GM21717 (cell line): Measurements from ENCODE around the gene IL20RA.

ENCODE experiments used
- ATAC-seq: cut with Tn5 transposase; IDR thresholded peaks from one replicate; pipeline ENCODE4 v1.9.1; 2021; ENCODE audit warnings: mild to moderate bottlenecking, moderate library complexity; ENCODE audit not compliant: unreplicated experiment

Gene IL20RA

GRCh38 chr6:137010128-137010718 is 34.5 kb downstream of the IL20RA start:
- no peak for ATAC-seq

DNA sequence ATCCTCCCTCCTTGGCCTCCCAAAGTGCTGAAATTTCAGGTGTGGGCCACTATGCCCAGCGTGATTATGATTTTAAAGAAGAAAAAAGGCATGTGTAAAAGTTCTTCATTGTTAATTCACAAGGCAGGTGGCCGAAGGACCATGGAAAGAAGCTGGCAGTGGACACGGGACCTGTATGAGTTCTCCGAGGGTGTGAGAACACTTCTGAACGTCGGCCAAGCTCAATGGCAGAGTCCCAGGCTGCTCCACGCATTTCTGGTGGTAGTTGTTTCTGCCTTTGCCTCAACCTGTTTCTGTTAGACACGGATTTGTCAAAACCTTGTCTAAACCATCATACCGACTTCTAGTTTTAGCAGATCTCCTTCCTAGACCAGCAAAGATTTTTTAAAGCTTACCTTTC is 36.6 kb downstream of the IL20RA start:
- no peak for ATAC-seq

DNA sequence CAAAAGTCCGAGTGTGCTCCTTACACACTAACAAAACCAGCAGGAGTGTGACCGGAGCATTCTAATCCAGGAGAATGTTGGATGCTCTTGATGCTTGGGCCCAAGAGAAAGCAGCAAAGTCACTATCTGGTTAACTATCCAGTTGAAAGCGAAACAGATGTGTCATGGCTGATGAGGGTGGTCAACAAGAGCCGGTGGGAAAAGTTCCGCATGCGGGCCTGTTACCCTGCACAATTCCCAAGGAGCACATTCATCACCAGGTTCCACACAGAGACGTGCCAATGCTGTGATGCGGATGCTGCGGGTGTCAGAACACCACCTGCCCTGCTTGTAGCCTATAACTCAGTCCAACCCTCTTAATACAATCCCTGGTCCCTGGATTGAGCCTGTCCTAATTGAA is 38.7 kb downstream of the IL20RA start:
- ATAC-seq: no peak

DNA sequence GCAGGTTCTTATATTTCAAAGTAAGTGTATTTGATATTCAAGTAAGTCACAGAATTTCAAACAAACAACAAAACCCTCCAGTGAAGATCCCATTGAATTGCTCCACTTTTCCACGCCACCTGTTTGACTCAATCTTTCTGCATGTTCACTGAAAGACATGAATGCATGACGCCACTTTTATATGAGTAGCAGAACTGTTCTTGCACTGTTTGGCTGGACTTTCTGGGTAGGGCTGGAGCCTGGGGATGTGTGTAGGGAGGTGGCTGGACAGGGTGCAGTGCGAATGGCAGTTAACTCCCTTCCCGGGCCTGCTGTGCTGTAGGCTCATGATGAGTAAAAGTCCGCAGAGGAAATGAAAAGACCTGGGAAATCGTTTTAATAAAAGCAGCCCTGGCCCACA is 39.7 kb downstream of the IL20RA start:
- no peak for ATAC-seq

DNA sequence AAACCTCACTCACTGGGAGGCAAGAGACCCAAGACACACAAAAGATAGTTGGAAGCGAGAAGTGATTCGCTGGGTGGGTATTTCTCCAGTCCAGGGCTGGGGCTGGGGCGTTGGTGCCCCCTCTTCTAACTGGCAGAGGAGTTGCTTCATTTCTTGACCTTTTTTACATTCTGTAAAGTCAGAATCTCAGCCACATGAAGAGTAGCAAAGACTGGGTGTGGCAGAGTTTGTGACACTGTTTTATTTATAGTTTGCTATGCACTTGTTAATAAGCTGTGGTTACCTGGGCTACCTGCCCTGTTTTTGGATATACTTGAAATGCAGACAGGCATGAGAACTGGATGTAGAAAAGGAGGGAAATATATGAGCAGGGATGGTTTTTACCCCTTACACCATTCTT is 42.3 kb downstream of the IL20RA start:
- no peak for ATAC-seq

DNA sequence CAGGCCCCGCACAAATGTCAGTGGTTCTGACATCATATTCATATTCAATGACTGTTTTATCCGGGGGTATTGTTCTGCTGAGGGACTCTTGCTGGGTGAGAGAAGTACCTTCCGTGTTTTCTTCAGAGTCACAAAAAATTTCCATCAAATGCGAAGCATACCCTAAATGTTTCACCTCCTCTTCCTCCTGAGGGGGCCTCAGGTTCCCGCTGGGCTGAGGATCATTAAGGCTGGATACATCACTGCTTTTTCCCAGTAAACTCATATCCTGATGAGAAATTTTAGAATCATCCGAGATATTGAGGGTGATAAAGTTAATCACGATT is 42.8 kb downstream of the IL20RA start:
- no peak for ATAC-seq

GRCh38 chr6:137001299-137001976 is 43.3 kb downstream of the IL20RA start:
- no peak for ATAC-seq

GRCh38 chr6:137000825-137001224 is 43.9 kb downstream of the IL20RA start:
- ATAC-seq: no peak

GRCh38 chr6:136995521-136995920 is 49.2 kb downstream of the IL20RA start:
- no peak for ATAC-seq

DNA sequence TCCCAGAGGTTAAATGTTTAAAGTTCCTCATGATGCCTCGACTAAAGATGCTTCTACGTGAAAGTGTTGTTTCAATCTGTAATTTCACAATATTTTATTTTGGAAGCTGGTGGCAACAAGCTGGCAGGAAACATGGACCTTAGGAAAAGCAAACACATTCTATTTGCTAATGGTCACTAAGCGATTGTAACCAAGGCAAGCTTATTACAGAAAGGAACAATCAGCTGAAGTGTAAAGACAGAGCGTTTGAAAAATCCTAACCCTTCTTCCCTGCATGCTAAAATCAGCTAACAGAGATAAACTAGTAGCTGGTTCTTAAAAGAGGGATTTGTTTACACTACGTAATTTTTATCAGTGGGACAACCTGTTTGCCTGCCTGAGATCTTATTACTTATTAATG is 50.0 kb downstream of the IL20RA start:
- no peak for ATAC-seq

GRCh38 chr6:136992113-136992512 is 52.7 kb downstream of the IL20RA start:
- ATAC-seq: no peak

- no peak for ATAC-seq
Measured at GRCh38 chr6:136991646-136992045, 53.1 kb downstream of the IL20RA start.

DNA sequence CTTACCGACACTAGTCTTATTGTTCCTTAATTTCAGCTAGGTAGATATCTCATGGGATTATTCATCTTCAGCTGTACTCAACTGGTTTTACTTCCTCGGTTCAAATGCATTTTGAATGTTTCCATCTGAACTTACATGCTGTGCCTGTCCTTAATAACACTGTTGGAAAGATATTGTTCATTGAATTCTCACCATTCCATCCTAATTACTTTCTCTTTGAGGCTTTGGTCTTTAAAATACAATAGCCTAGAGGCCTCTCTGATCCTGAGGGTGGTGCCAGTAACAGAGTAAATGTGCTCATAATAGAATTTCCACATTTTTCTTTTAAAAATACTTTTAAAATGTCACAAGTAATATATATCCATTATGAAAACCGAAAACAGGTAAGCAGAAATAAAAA is 54.0 kb downstream of the IL20RA start:
- no peak for ATAC-seq

GRCh38 chr6:136990242-136990578 is 54.6 kb downstream of the IL20RA start:
- no peak for ATAC-seq

DNA sequence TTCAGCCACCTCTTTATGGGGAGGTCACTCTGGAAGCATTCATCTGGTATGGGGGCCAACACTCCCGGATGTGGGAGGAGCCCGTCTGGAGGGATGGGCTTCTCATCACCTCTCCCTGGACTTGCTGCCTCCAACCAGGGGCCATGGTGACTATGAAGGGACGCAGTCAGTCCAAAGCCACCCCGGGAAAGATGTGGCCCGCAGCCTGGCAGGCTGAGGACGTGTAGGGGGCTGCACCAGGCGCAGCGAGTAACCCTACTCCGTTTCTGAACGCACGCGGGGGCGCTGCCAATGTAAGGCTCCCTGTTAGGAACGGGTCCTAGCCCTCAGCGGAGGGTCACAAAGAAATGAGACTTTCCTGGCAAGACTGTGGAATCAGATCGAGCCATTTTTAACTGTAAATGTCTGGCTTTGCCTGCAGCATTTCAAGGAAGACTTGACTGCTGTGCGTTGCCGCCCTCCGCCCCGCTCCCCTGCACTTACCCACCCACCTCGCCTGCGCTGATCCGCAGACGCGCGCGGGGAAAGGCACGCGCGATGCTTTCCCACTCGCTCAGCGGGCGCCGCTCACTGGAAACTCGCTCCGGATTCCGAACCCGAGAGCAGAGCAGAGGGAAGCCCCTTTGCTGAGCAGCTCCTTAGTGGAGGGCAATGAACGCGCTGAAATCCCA is 55.1 kb downstream of the IL20RA start:
- no peak for ATAC-seq

- ATAC-seq: no peak
Measured at GRCh38 chr6:136987526-136987925, 57.2 kb downstream of the IL20RA start.

GRCh38 chr6:136985502-136985901 is 59.3 kb downstream of the IL20RA start:
- ATAC-seq: no peak

GRCh38 chr6:136984578-136984977 is 60.2 kb downstream of the IL20RA start:
- ATAC-seq: no peak

GRCh38 chr6:136983687-136984086 is 61.1 kb downstream of the IL20RA start:
- no peak for ATAC-seq

DNA sequence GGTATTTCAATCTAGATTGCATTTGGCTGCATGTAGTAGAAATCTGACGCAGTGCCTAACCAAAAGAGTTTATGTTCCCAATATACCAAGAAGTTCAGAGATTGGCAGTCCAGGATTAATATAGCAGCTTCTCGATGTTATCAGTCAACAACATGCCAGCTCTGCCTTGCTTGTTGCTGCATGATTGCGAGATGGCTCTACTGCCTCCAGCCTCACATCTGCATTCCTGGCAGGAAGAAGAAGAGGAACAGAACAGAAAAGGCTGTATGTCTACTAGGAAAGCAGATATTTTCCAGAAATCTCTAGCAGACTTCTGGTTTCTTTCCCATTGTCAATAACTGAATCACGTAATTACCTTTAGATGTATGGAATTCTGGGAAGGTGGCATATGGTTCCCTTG is 61.8 kb downstream of the IL20RA start:
- ATAC-seq: no peak

GRCh38 chr6:136980070-136980469 is 64.7 kb downstream of the IL20RA start:
- no peak for ATAC-seq

GRCh38 chr6:136979206-136979605 is 65.6 kb downstream of the IL20RA start:
- ATAC-seq: no peak

GRCh38 chr6:136977075-136977474 is 67.7 kb downstream of the IL20RA start:
- no peak for ATAC-seq
